GM12878 (cell line): ENCODE data around the gene TELO2. TPM values are rescaled to one million over a fixed set of nuclear protein-coding genes. Genes with fewer than 3 reads are reported as not detected.

Experiments
- ATAC-seq: fragments of 200-7000 bp; cut with Tn5 transposase; 3 replicates; pipeline ENCODE4 v1.9.1; 2020; ENCODE audit warnings: mild to moderate bottlenecking, moderate library complexity
- BruUV-seq: library from RNA; stranded (reverse); fragments of 400-500 nt; replicated peaks from 2 replicates; lab custom pipeline; 2021; lab: Mats Ljungman, UMichigan
- CTCF ChIA-PET: fragments of 300-600 bp; sonication (Branson Sonifier 250); formaldehyde crosslinking; extraction: SDS; loops from one replicate; lab custom pipeline; 2021; ENCODE audit warnings: inconsistent platforms; lab: Yijun Ruan, JAX
- POLR2A ChIA-PET: fragments of 350-600 bp; formaldehyde crosslinking; extraction: SDS; loops from one replicate; lab custom pipeline; 2021; ENCODE audit warnings: inconsistent platforms; lab: Charles Lee
- RAD21 ChIA-PET: fragments of 300-600 bp; sonication (Branson Sonifier 250); formaldehyde crosslinking; loops from one replicate; lab custom pipeline; 2023; ENCODE audit warnings: antibody characterized with exemption; ENCODE audit not compliant: unreplicated experiment; lab: Charles Lee
- SMC1A ChIA-PET: fragments of 300-600 bp; sonication (Branson Sonifier 250); formaldehyde crosslinking; loops from one replicate; lab custom pipeline; 2023; ENCODE audit not compliant: unreplicated experiment, uncharacterized antibody; lab: Charles Lee
- DNase-seq: peaks from one replicate; pipeline ENCODE4 v3.0.0-alpha.2; 2011; ENCODE audit warnings: low read depth, low spot score
- FAIRE-seq: peaks from 3 replicates; lab custom pipeline; 2011; peaks lifted over from hg19 to GRCh38; lab: Jason Lieb, UNC
- H2AFZ ChIP-seq: 2 replicates; pipeline ENCODE4 v1.6.0; 2011; ENCODE audit warnings: low read depth, low read length, control low read depth; ENCODE audit not compliant: control insufficient read depth
- H3K27ac ChIP-seq: 2 replicates; pipeline ENCODE4 v1.5.1; 2011; ENCODE audit warnings: control low read depth; ENCODE audit not compliant: control insufficient read depth, insufficient read depth
- H3K27me3 ChIP-seq, 2 experiments: replicated peaks in 1 of 2; 2 replicates each; pipeline versions ENCODE4 v1.6.0 to v1.6.1; 2011; ENCODE audit warnings: low read length in 1 of 2; ENCODE audit not compliant: control insufficient read depth in 2 of 2, insufficient read depth in 2 of 2
- H3K36me3 ChIP-seq, 2 experiments: 2 replicates each; pipeline ENCODE4 v1.5.1; 2011; ENCODE audit warnings: low read length in 1 of 2; ENCODE audit not compliant: control insufficient read depth in 2 of 2, insufficient read depth in 2 of 2
- H3K4me1 ChIP-seq: 2 replicates; pipeline ENCODE4 v1.6.1; 2011; ENCODE audit warnings: mild to moderate bottlenecking, low read length, moderate library complexity, mixed read lengths; ENCODE audit not compliant: control insufficient read depth, insufficient read depth
- H3K4me2 ChIP-seq: 2 replicates; pipeline ENCODE4 v1.6.0; 2011; ENCODE audit warnings: control low read depth; ENCODE audit not compliant: control insufficient read depth, insufficient read depth
- H3K4me3 ChIP-seq: fragments of 200-600 bp; sonication (generic); 2 replicates; pipeline ENCODE4 v1.5.1; 2016
- H3K79me2 ChIP-seq: 2 replicates; pipeline ENCODE4 v1.6.0; 2011; ENCODE audit warnings: low read length; ENCODE audit not compliant: control insufficient read depth, insufficient read depth
- H3K9ac ChIP-seq: 2 replicates; pipeline ENCODE4 v1.8.0; 2011; ENCODE audit warnings: low read length, control low read depth, mixed read lengths; ENCODE audit not compliant: control insufficient read depth, insufficient read depth
- H3K9me3 ChIP-seq: replicated peaks from 3 replicates; pipeline ENCODE4 v1.5.1; 2011; ENCODE audit warnings: mild to moderate bottlenecking, low read length; ENCODE audit not compliant: control insufficient read depth, insufficient read depth
- H4K20me1 ChIP-seq: 2 replicates; pipeline ENCODE4 v1.6.0; 2011; ENCODE audit not compliant: control insufficient read depth, insufficient read depth
- CBX5 ChIP-seq: sonication (generic); IDR thresholded peaks from 2 replicates; pipeline ENCODE4 v1.6.1; 2016; ENCODE audit warnings: low read depth, moderate library complexity, mild to moderate bottlenecking, inconsistent platforms
- CHD2 ChIP-seq: IDR thresholded peaks from 2 replicates; pipeline ENCODE4 v1.6.1; 2011; ENCODE audit warnings: low read depth, low read length, improper control_type of control experiment, borderline replicate concordance
- CREB1 ChIP-seq: IDR thresholded peaks from 2 replicates; pipeline ENCODE4 v1.6.1; 2012; ENCODE audit warnings: low read depth, mild to moderate bottlenecking, inconsistent platforms
- DPF2 ChIP-seq: fragments of 450-650 bp; IDR thresholded peaks from 2 replicates; pipeline ENCODE4 v1.6.1; 2017; ENCODE audit warnings: mild to moderate bottlenecking
- EGR1 ChIP-seq, 2 experiments: IDR thresholded peaks; 1 replicate in 1 of 2; 2 replicates in 1 of 2; pipeline ENCODE4 v1.6.1; 2011 to 2012; ENCODE audit warnings: low read depth in 2 of 2, low read length in 2 of 2, borderline replicate concordance in 1 of 2, mild to moderate bottlenecking in 1 of 2, moderate library complexity in 1 of 2
- EP300 ChIP-seq, 2 experiments: fragments of 150-350 bp in 1 of 2; IDR thresholded peaks; 2 replicates each; pipeline ENCODE4 v1.6.1; 2011 to 2012; ENCODE audit warnings: low read depth in 2 of 2, low read length in 2 of 2, borderline replicate concordance in 1 of 2, improper control_type of control experiment in 1 of 2, inconsistent platforms in 1 of 2; ENCODE audit not compliant: control insufficient read depth in 1 of 2
- LARP7 ChIP-seq: fragments of 450-650 bp; IDR thresholded peaks from 2 replicates; pipeline ENCODE4 v1.6.1; 2017; ENCODE audit warnings: mild to moderate bottlenecking
- MTA2 ChIP-seq: fragments of 450-650 bp; IDR thresholded peaks from 2 replicates; pipeline ENCODE4 v1.6.1; 2016; ENCODE audit warnings: low read depth, mild to moderate bottlenecking, moderate library complexity
- MYC ChIP-seq: IDR thresholded peaks from 2 replicates; pipeline ENCODE4 v1.6.1; 2011; ENCODE audit warnings: mild to moderate bottlenecking, low read length, moderate library complexity, inconsistent platforms; ENCODE audit not compliant: insufficient read depth, insufficient replicate concordance, insufficient read length, severe bottlenecking
- NR2C2 ChIP-seq: IDR thresholded peaks from 2 replicates; pipeline ENCODE4 v1.6.1; 2011; ENCODE audit warnings: borderline replicate concordance, low read depth; ENCODE audit not compliant: control insufficient read depth, insufficient read length
- SPI1 ChIP-seq: IDR thresholded peaks from 2 replicates; pipeline ENCODE4 v1.6.1; 2011; ENCODE audit warnings: low read depth, mild to moderate bottlenecking, low read length, moderate library complexity, borderline replicate concordance; ENCODE audit not compliant: insufficient read depth
- TARDBP ChIP-seq: IDR thresholded peaks from 2 replicates; pipeline ENCODE4 v1.6.1; 2016; ENCODE audit warnings: borderline replicate concordance
- TBL1XR1 ChIP-seq: IDR thresholded peaks from 2 replicates; pipeline ENCODE4 v1.6.1; 2012; ENCODE audit warnings: low read depth, low read length, improper control_type of control experiment
- ZNF274 ChIP-seq: IDR thresholded peaks from one replicate; pipeline ENCODE4 v1.8.0; 2011; ENCODE audit not compliant: insufficient read length, insufficient read depth
- WGBS: methylation state at CpG from one replicate; pipeline ENCODE4 v1.1.6; 2016; ENCODE audit warnings: low lambda C conversion rate; ENCODE audit not compliant: insufficient replicate concordance, insufficient coverage; ENCODE audit errors: missing lambda C conversion rate; 5-methylcytosine and 5-hydroxymethylcytosine counted together
- in situ Hi-C: fragments of 300-500 bp; cut with MboI; formaldehyde crosslinking; loops from 9 replicates; pipeline ENCODE4 v1.14.3; 2018; ENCODE audit warnings: mixed read lengths
- intact Hi-C: fragments of 100-400 bp; cut with micrococcal nuclease; formaldehyde crosslinking; loops from one replicate; pipeline ENCODE4 v1.14.2; 2022; ENCODE audit not compliant: unreplicated experiment
- polyA plus RNA-seq, 11 experiments: library from polyadenylated mRNA; depleted of rRNA in 4 of 11; unstranded in 6 of 11; stranded (reverse) in 5 of 11; fragments of >200 nt; fragmentation: Nextera tagmentation in 4 of 11; fragmentation: Illumina TruSeq in 1 of 11; extraction: Ambion mirVana in 4 of 11; extraction: Trizol in 1 of 11; gene quantifications; 1 replicate in 1 of 11; 2 replicates in 10 of 11; pipeline versions ENCODE4 v1.2.1 to v1.2.3, GENCODE V29; 2011 to 2016; ENCODE audit warnings: inconsistent platforms in 2 of 11, missing spikeins in 2 of 11, low read depth in 1 of 11
- total RNA-seq, 4 experiments: library from RNA; depleted of rRNA in 3 of 4; stranded (reverse); fragments of >200 nt in 3 of 4; fragmentation: Illumina TruSeq in 1 of 4; extraction: Trizol in 1 of 4; gene quantifications; 2 replicates each; pipeline versions ENCODE4 v1.2.1 to v1.2.3, GENCODE V29; 2013 to 2021
- TF ChIP-seq, protein P1 (sequence below): IDR thresholded peaks from 2 replicates; pipeline ENCODE4 v1.6.1; 2011; ENCODE audit warnings: low read depth, mild to moderate bottlenecking, low read length, moderate library complexity, borderline replicate concordance; ENCODE audit errors: extremely low read depth
- TF ChIP-seq, protein P2 (sequence below): IDR thresholded peaks from 2 replicates; pipeline ENCODE4 v1.6.1; 2012; ENCODE audit warnings: improper control_type of control experiment, low read depth, low read length; ENCODE audit not compliant: insufficient replicate concordance

The TELO2 gene
- total and polyA plus RNA-seq, 10 of the 15 experiments (the other 5 are each of a cell fraction or from before 2014, with no cell fraction given): 0.55 to 72.8 (median 18.6) TPM

- TF ChIP-seq CREB1 (no peak), EGR1 (IDR thresholded peaks at IDR 0.05; ENCODE audit: borderline replicate concordance in 1 of 2, low read depth in 2 of 2, low read length in 2 of 2) (no peak), MTA2 (no peak), DPF2 (no peak)
Measured at GRCh38 chr16:1505912-1506311, 12.8 kb downstream of the TELO2 start (continued).

DNA sequence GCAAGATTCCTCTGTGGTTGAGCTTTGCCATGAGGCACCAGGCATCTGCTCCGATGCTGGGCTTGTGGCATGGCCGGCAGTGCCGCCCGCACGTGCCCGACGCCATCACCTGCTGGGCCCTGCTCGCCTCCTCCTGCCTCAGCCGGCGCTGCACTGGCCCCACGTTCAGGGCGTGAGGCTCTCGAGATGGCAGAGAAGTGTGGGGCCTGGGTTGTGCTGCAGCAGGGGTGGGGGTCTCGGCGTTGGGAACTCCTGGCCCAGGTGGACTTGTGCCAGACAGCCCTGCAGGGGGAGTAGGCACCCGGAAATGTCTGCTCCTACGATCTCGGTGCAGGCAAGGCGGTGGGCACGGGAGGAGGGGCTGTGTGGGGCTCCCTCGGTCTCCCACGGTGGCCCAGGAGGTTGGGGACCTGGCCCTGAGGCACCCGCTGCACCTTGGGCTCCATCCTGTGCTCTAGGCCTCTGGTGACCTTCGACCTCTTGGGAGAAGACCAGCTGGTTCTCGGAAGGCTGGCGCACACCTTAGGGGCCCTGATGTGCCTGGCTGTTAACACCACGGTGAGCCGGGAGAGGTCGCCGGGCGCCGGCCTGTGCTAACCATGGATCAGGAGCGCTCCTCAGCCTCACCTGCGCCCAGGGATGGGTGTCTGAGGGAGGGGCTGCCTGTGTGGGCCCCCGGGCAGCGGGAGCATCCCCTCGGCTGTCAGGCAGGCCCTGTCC lies 13.5 kb downstream of the TELO2 start:
- ChIA-PET SMC1A (no interaction called here), RAD21 (no interaction called here), POLR2A (no interaction called here), CTCF (no interaction called here)
- Histone ChIP-seq H4K20me1 (no peaks in the 10 kb centered on the region), H3K4me3 (no peak overlapping the region), H3K4me1 (no peaks in the 10 kb centered on the region), H3K9ac (no peak overlapping the region), H3K36me3 (peaks cover 5 to 8% of the 10 kb centered on the region in 2 experiments; a peak in 3 of 4 replicates), H3K27ac (no peak overlapping the region), H3K9me3 (no peaks in the 10 kb centered on the region), H3K27me3 (no peaks in the 10 kb centered on the region), H3K4me2 (no peak overlapping the region), H2AFZ (no peak overlapping the region), H3K79me2 (no peaks in the 10 kb centered on the region)
- FAIRE-seq (no peak), DNase-seq (no peak), ATAC-seq (no peak)
- BruUV-seq: no TSS peak
- 96% methylated on average over 37 of the region's 37 CpGs for WGBS
- in situ Hi-C loops: no loop called here
- intact Hi-C loops: no loop called here
- TF ChIP-seq CHD2 (no peak), SPI1 (no peak), MYC (no peak), ZNF274 (no peak), CBX5 (no peak), TBL1XR1 (no peak), NR2C2 (no peak), LARP7 (no peak), TARDBP (no peak), EP300 (IDR thresholded peaks at IDR 0.05; ENCODE audit: borderline replicate concordance in 1 of 2, control insufficient read depth in 1 of 2, low read depth in 2 of 2, low read length in 2 of 2) (no peak)
- TF ChIP-seq, protein P1, sequence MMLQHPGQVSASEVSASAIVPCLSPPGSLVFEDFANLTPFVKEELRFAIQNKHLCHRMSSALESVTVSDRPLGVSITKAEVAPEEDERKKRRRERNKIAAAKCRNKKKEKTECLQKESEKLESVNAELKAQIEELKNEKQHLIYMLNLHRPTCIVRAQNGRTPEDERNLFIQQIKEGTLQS: no peak
- TF ChIP-seq, protein P2, sequence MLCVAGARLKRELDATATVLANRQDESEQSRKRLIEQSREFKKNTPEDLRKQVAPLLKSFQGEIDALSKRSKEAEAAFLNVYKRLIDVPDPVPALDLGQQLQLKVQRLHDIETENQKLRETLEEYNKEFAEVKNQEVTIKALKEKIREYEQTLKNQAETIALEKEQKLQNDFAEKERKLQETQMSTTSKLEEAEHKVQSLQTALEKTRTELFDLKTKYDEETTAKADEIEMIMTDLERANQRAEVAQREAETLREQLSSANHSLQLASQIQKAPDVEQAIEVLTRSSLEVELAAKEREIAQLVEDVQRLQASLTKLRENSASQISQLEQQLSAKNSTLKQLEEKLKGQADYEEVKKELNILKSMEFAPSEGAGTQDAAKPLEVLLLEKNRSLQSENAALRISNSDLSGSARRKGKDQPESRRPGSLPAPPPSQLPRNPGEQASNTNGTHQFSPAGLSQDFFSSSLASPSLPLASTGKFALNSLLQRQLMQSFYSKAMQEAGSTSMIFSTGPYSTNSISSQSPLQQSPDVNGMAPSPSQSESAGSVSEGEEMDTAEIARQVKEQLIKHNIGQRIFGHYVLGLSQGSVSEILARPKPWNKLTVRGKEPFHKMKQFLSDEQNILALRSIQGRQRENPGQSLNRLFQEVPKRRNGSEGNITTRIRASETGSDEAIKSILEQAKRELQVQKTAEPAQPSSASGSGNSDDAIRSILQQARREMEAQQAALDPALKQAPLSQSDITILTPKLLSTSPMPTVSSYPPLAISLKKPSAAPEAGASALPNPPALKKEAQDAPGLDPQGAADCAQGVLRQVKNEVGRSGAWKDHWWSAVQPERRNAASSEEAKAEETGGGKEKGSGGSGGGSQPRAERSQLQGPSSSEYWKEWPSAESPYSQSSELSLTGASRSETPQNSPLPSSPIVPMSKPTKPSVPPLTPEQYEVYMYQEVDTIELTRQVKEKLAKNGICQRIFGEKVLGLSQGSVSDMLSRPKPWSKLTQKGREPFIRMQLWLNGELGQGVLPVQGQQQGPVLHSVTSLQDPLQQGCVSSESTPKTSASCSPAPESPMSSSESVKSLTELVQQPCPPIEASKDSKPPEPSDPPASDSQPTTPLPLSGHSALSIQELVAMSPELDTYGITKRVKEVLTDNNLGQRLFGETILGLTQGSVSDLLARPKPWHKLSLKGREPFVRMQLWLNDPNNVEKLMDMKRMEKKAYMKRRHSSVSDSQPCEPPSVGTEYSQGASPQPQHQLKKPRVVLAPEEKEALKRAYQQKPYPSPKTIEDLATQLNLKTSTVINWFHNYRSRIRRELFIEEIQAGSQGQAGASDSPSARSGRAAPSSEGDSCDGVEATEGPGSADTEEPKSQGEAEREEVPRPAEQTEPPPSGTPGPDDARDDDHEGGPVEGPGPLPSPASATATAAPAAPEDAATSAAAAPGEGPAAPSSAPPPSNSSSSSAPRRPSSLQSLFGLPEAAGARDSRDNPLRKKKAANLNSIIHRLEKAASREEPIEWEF: no peak
